Activated T-cell treated with anti-CD3 and anti-CD28 coated beads for 24 hours (primary cell): ENCODE measurements around the gene TRIM16.
"Not testable (repeated sequence)": the region's sequence is repeated elsewhere in the genome, so short reads cannot be mapped to it uniquely, and the experiment has no call there.

ENCODE experiments used
- DNase-seq: peaks from one replicate; pipeline ENCODE4 v3.0.0-alpha.2; 2020; ENCODE audit warnings: low read depth

Gene TRIM16

GRCh38 chr17:15658296-15658695, 25.8 kb downstream of the TRIM16 start:
- no peak for DNase-seq

DNA sequence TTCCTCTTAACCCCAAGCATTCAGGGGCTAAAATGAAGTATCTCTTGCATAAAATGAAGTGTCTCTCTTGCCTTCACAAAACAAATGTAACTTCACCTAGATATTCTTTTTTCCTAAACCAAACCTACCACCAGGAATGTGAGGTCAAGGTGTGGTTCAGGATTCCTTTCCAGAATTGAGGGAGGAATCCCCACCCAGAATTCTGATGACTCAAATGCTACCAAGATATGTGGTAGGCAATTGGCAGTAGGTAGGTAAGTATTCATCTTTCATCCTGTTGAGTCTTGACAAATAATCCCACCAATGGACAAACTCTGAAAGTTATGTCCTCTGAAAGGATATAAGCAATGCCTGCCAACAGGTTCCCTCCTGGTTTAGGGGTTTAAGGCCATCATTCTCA, 26.2 kb downstream of the TRIM16 start:
- no peak for DNase-seq

DNA sequence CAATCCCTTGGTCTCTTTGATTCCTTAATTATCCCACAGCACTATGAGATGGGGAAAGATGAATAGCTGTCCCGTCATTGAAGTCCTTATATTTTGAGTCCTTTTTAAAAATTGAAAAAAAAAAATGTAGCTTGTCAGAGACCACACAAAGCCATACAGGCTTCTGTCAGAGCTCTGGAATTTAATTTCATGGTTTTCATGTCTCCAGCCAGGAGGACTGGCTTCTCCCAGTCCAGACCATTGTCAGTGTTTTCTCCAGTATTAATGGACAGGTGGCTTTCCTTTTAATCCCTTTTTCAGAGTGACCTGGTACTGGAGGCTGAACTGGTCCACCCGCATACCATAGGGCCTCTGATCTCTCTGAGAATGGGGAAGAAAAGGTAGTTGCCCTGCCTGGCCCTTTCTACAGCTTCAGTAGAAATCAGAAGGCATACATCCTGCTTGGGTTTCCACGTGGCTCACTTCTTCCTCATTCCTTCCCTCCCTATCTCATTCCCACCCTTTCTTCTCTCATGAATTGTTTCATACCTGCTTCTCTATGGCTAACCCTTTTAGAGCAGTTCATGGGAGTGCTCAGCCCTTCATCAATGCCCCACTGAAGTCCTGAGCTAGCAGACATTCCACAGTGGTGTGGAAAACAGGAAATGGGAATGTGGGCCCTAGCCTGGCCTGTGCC, 29.1 kb downstream of the TRIM16 start:
- DNase-seq, result no peak

DNA sequence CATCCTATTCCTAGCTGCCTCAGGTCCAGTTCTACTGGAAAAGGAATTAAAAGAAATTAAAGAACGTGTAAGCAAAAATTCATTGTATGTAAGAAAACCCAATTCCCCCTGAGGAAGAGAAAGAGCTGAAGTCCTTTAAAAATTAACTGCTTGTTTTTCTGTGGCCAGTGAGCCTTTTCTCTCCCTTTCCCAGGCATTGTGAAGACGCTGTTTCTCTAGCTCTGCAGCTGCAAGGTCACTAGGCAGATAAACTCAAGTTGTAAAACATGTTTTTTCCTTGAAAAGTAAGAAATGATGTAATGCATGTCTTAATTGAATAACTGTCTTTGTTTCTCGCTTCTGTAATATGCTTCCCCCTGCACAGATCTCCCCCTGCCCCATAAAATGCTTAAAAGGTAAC, 29.7 kb downstream of the TRIM16 start:
- DNase-seq, result not testable (repeated sequence)

GRCh38 chr17:15652960-15653359, 31.2 kb downstream of the TRIM16 start:
- DNase-seq, result no peak

DNA sequence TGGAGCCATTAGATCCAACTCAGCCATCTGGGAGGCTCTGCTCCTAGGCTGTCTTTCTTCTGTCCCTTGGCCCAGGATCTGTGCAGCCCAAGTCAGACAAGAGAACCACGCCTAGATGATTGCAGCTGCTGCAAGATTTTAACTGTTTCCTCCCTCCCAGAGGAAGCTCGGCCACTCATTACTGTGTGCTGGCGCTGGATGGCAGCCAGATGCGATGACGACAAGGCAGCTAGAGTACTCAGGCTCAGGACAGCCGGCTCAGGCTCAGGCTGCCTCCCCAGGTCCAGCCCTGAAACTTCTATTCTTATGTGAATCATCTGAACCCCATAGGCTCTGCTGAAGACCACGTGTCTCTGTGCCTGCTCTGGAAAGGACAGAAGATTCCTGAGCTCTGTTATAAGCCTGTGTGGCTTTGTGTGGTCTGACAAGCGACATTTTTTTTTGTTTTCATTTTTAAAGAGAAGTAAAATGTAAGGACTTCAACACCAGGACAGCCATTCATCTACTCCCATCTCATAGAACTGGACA, 32.5 kb downstream of the TRIM16 start:
- no peak for DNase-seq

DNA sequence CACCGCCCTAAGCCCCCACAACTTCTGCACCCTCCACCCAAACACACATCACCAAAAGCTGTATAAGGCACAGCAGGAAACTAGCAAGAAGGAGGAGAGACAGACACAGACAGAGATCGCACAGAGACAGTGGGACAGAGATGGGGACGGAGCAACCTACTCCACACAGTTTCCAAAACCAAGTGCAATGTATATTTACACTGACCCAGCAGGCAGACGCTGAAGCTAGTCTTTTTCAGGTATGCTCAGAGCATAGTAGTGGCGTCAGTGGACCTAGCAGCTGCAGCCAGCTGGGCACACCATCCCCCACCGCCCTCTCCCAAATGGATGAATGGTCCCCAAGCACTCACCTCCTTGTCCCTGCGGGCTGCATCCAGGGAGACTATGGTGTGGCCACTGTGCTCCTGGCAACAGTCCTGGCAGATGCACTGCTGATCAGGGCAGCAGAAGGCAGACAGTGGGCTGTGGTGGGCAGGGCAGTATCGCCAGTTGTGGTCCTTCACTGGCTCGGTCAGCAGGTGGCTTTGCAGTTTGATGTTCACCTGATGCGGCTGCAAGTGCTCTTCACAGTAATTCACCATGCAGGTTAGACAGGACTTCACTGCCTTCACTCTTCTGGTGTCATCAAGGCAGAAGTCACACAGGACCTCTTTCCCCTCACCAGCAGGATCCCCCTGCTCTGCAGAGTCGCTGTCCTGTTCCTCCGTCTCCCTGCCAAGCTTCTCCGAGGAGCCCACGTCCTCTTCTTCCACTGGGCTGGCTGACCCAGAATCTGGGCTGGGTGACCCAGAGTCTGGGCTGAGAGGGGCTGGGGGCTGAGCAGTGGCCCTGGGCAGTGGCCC, 33.1 kb downstream of the TRIM16 start:
- DNase-seq, result no peak

- no peak for DNase-seq
Observed at GRCh38 chr17:15649861-15650421, 34.2 kb downstream of the TRIM16 start.

GRCh38 chr17:15648386-15648785, 35.7 kb downstream of the TRIM16 start:
- no peak for DNase-seq

DNA sequence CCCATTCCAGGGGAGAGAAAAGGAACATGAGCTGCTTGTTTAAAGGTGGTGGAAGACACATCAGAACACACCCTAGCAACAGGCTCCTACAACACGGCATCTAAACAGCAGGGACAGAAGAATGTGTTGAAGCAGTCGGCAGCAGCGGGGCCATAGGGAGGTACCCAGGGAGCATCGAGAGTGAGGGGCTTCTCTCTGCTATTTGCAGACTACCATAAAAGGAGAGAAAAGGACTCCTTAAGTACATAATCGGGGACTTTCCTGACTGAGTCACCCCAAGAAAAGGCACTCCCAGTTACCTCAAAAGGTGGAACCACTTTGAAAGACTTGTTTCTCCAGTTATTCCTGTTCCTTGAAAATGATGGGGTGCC, 38.2 kb downstream of the TRIM16 start:
- DNase-seq, result not testable (repeated sequence)

GRCh38 chr17:15645099-15645941, 38.8 kb downstream of the TRIM16 start:
- not testable (repeated sequence) for DNase-seq

DNA sequence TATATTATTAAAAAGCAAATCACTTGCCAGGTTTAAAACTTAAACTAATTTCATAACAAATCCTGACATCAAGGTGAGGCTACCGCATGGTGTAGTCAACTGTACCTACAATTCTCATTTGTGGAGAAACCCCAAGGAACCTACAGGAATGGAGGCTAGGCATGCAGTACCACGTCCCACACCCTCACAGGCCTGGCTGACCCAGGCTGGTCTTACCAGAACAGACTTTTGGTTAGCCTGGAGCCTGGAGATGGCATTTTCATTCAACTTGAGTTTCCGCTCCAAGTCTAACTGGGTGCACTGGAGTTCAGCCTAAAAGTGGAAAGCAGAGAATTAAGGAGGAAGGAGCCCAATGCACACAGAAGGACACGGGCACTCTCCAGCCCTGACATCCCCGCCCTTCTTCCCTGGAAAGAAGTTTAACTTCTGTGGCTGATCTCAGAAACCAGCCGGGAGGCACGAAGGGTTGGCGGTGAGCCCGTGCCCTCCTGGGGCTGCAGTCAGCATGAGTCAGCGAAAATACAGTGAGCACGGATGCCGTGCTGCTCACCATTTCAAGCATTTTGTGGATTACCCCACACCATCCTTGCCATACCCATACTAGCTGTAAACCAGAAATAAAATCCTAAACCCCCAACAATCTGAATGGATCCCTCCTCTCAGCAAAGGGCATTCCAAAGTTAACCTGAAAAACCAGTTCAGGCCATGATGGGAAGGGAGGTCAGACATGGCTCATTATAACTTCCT, 41.4 kb downstream of the TRIM16 start:
- not testable (repeated sequence) for DNase-seq

- DNase-seq, result not testable (repeated sequence)
Observed at GRCh38 chr17:15642014-15642413, 42.1 kb downstream of the TRIM16 start.

- DNase-seq, result not testable (repeated sequence)
Observed at GRCh38 chr17:15630930-15631453, 53.1 kb downstream of the TRIM16 start.

GRCh38 chr17:15629991-15630390, 54.1 kb downstream of the TRIM16 start:
- DNase-seq, result not testable (repeated sequence)

DNA sequence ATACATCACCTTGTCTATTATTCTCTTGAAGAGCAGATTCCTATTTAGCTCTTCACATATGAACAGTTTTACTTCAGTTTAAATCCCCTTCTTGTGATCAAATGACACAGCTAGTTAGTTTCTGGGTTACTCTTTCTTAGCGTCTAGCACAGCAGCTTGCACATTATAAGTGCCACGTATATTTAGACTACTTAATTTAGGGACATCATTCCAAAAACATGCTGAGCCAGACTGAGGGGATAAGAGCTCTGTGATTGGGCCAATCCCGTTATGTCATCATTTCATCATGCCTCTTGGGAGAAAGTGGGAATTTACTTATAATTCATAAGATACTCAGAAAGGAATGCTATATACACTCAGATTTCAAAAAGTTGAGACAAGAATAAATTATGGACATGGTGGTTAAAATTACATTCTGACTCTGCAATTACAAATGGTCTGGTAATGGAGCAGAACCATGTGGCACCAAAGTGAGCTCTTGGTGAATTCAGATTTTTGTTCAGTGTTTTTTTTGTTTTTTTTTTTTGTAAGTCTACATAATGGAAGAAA, 60.4 kb downstream of the TRIM16 start:
- DNase-seq, result not testable (repeated sequence)

- not testable (repeated sequence) for DNase-seq
Observed at GRCh38 chr17:15623255-15623654, 60.9 kb downstream of the TRIM16 start.

GRCh38 chr17:15622124-15622523, 62.0 kb downstream of the TRIM16 start:
- DNase-seq, result not testable (repeated sequence)

DNA sequence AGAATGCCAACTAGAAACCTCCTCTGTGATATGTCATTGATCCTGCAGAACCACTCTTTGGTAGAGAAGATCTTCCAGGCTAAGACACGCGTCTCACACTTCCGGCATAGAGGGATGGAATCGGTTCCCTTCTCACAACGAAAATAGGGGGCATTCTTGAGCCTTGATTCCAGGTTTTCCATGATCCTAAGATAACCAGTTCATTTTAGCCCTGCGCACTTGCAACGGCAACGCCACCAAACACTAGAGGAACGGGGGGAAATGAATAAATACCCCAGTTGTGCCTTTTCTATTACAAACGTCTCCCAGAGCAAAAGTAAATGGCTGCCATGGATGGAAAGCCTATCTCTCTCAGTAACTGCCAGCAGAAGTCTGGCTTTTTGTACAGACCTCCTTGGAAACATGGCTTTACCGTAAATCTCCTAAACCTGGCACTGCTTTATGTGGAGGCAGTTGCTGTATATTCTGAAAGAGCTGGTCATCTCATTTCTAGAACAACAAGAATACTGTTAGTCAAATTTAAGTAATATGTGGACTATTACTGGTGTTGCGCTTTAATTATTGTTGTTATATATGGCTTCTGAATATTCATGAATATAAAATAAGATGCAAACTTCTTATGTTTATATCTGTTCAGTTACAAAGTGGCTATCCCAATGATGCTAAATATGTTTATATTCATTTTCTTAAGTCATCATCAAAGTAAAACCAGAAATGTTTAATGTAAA, 64.6 kb downstream of the TRIM16 start, which contains the start of gene FBXW10B:
FBXW10B (minus strand) TSS at position 374 of the 728 bp plus-strand sequence; CDS start at position 182, 192 bp downstream.
- DNase-seq, result not testable (repeated sequence)

GRCh38 chr17:15616828-15617227, 67.3 kb downstream of the TRIM16 start:
- DNase-seq, result not testable (repeated sequence)
